GM19455 (cell line): ENCODE results near the gene HKDC1.

Source experiments
- ATAC-seq: cut with Tn5 transposase; IDR thresholded peaks from one replicate; pipeline ENCODE4 v1.9.1; 2021; ENCODE audit not compliant: unreplicated experiment

Gene HKDC1

DNA sequence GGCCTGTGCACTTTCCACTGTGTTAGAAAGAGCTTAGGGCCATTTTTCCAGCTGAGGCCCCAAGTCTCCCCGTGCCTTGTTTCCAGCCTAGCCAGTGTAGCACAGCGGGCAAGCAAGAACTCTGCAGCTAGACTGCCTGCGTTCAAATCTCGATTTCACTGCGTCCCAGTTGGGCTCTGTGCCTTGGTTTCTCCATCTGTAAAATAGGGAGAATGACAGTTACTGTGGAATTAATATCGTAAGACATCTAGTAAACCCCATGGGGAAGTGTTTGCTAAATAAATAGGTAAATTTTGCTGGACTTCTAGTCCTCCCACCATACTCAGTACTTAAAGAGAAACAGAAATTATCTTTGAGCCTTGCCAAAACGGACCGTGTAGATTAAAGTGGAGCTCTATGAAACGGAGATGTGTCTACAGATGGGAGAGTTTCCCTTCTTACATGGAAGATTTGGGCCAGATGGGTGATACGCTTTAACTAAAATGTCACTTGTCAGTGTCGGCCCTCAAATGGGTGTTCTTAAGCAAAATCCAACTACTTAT is 3.5 kb upstream of the HKDC1 start:
- ATAC-seq, result no peak

DNA sequence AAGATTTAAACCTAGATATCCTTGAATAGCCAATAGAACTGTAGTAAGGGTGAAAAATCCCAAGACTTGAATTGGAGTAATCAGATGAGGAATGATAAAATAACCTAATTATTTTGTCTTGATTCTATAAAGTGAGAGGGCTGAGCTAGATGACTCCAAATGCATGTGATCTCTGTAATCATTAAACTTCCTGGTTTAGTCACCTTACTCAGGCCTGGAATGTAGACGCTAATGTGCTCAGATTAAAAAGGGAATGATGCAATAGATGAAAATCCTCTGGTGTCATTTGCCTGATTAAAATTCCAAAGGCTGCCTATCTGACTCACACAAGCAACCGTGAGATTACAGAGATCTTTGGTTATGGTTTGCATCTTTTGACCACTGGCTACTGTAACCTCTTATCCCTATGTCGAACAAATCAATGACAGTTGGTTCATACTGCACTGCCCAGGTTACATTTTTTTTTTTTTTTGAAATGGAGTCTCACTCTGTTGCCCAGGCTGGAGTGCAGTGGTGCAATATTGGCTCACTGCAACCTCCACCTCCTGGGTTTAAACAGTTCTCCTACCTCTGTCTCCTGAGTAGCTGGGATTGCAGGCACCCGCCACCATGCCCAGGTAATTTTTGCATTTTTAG is 2.9 kb upstream of the HKDC1 start:
- ATAC-seq, result no peak

DNA sequence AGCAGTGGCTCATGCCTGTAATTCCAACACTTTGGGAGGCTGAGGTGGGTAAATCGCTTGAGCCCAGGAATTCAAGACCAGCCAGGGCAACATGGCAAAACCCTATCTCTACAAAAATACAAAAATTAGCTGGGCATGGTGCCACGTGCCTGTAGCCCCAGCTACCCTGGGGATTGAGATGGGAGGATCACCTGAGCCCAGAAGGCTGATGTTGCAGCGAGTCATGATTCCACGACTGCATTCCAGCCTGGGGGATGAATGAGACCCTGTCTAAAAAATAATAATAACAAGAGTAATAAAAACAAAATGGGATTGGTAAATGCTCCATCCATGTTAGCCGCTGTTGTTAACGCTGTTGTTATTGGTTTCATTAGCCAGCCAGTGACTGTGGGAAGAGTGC is 1.3 kb upstream of the HKDC1 start:
- ATAC-seq, result no peak

DNA sequence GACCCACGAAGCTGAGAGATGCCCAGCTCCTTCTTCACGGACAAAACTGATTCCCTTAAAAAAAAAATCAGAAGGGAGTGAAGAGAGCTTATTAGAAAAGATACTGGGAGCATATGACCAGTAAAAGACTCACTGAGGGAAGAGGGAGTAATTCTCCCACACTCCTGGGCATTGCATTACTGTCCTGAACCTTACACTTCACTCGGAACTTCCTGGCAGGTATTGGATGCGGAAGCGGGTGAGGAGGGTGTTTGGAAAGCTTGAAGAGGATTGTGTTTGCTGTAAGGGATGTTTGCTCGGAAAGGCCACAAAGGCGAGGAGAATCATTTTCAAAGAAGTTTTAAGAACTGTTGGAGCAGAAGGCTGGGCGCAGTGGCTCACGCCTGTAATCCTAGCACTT is 375 bp downstream of the HKDC1 start:
- no peak for ATAC-seq

- ATAC-seq, result peak; percentile 93
Measured at GRCh38 chr10:69222157-69223027, 2.3 kb downstream of the HKDC1 start.

GRCh38 chr10:69223028-69223342 is 2.9 kb downstream of the HKDC1 start:
- ATAC-seq, result no peak

- ATAC-seq, result no peak
Measured at GRCh38 chr10:69224862-69225657, 4.9 kb downstream of the HKDC1 start.

DNA sequence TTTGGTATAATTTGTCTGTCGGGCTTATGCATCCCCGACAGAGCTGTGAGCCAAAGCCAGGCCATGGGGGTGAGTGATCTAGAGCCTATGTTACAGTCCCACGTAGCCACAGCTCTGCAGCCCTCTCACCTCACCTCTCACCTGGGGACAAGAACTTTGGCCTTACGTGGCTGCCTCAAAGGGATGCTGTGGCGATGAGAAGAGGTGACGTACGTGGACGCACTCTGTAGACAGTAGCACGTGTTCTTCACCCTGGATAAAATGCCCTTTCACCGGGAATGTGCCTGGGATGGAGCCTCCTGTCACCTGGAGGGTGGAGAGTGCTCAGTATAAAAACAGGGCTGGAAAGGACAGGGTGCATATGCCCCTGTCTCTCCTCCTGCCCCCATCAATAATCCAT is 5.5 kb downstream of the HKDC1 start:
- ATAC-seq, result no peak

- ATAC-seq, result no peak
Measured at GRCh38 chr10:69226919-69227450, 6.9 kb downstream of the HKDC1 start.

- ATAC-seq, result no peak
Measured at GRCh38 chr10:69228151-69228550, 8.0 kb downstream of the HKDC1 start.

DNA sequence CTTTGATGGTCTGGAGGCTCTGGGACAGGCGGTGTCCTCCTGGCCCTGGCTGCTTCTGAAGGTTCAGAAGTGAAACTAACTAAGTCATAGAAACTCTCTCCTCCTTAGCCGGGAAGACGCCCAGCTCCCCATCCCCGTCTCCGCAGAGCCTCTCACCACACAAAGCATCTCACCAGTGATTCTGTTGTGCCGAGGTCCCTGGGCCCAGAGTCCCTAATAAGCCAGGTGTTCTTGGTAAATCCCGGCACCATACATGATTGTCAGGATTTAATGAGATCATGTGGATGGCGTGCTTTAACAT is 9.4 kb downstream of the HKDC1 start:
- ATAC-seq, result no peak

- ATAC-seq, result no peak
Measured at GRCh38 chr10:69230128-69230527, 10.0 kb downstream of the HKDC1 start.

- no peak for ATAC-seq
Measured at GRCh38 chr10:69232252-69232651, 12.1 kb downstream of the HKDC1 start.

GRCh38 chr10:69232736-69233480 is 12.8 kb downstream of the HKDC1 start:
- ATAC-seq, result no peak

DNA sequence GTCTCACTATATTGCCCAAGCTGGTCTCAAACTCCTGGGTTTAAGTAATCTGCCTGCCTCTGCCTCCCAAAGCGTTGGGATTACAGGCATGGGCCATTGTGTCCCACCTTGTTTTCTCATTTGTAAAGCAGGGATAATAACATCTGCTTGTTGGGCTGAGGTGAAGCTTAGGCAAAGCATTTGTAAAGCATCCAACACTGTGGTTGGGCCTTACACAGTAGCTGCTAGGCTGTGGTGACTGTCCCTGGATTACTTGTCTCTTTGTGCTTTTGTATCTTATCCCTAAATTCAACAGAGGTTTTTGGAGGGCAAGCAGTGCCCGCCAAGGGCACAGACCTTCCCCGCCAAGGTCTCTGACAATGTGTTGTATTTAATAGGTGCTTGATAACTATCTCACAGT is 14.3 kb downstream of the HKDC1 start:
- no peak for ATAC-seq

- ATAC-seq, result peak; percentile 86
Measured at GRCh38 chr10:69237528-69238159, 17.5 kb downstream of the HKDC1 start.

- no peak for ATAC-seq
Measured at GRCh38 chr10:69239136-69239535, 19.0 kb downstream of the HKDC1 start.

GRCh38 chr10:69239816-69240434 is 19.8 kb downstream of the HKDC1 start:
- ATAC-seq, result no peak

- no peak for ATAC-seq
Measured at GRCh38 chr10:69240455-69240854, 20.3 kb downstream of the HKDC1 start.

DNA sequence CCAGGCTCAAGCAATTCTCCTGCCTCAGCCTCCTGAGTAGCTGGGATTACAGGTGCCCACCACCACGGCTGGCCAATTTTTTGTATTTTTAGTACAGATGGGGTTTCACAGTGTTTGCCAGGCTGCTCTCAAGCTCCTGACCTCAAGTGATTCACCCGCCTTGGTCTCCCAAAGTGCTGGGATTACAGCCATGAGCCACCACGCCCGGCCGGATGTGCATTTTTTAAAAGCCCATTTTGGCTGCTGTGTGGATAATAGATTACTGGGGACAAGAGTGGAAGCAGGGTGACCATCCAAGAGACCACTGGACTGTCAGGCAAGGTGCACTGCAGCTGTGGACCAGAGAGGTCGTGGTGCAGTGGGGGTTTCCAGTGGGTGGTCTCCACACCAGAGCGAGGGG is 21.4 kb downstream of the HKDC1 start:
- ATAC-seq, result no peak
